H9 (cell line): Measurements from ENCODE around the gene OSBPL8. TPM values are rescaled to one million over a fixed set of nuclear protein-coding genes. Genes with fewer than 3 reads are reported as not detected.

Source experiments
- DNase-seq: peaks from one replicate; pipeline ENCODE4 v3.0.0-alpha.2; 2017
- H2AFZ ChIP-seq: one replicate; pipeline ENCODE4 v1.6.1; 2013; ENCODE audit warnings: mild to moderate bottlenecking, low read length, control low read depth, moderate library complexity
- H2AK5ac ChIP-seq: 2 replicates; pipeline ENCODE4 v1.6.1; 2013; ENCODE audit warnings: low read length, control low read depth, mixed read lengths; ENCODE audit not compliant: insufficient read length
- H2BK120ac ChIP-seq: one replicate; pipeline ENCODE4 v1.6.1; 2013; ENCODE audit warnings: low read depth, mild to moderate bottlenecking, low read length, control low read depth, inconsistent platforms; ENCODE audit not compliant: poor library complexity, severe bottlenecking
- H2BK12ac ChIP-seq: 2 replicates; pipeline ENCODE4 v1.6.1; 2013; ENCODE audit warnings: low read length, control low read depth, mixed read lengths, low read depth; ENCODE audit not compliant: insufficient read length
- H2BK15ac ChIP-seq: 2 replicates; pipeline ENCODE4 v1.6.1; 2013; ENCODE audit warnings: low read depth, low read length, control low read depth
- H2BK20ac ChIP-seq: one replicate; pipeline ENCODE4 v1.6.1; 2013; ENCODE audit warnings: low read depth, mild to moderate bottlenecking, low read length, control low read depth, inconsistent platforms; ENCODE audit not compliant: poor library complexity, severe bottlenecking
- H2BK5ac ChIP-seq: 2 replicates; pipeline ENCODE4 v1.6.1; 2013; ENCODE audit warnings: low read length, control low read depth, mixed read lengths; ENCODE audit not compliant: insufficient read length
- H3K14ac ChIP-seq: 2 replicates; pipeline ENCODE4 v1.6.1; 2013; ENCODE audit warnings: low read length, control low read depth; ENCODE audit not compliant: insufficient read depth
- H3K18ac ChIP-seq: 2 replicates; pipeline ENCODE4 v1.6.1; 2013; ENCODE audit warnings: low read depth, mild to moderate bottlenecking, mixed read lengths, low read length, control low read depth; ENCODE audit not compliant: insufficient read length
- H3K23ac ChIP-seq: 2 replicates; pipeline ENCODE4 v1.6.1; 2013; ENCODE audit warnings: low read length, control low read depth, mixed read lengths, low read depth; ENCODE audit not compliant: insufficient read length
- H3K23me2 ChIP-seq: 2 replicates; pipeline ENCODE4 v1.6.1; 2013; ENCODE audit warnings: low read depth, mild to moderate bottlenecking, mixed read lengths, low read length, control low read depth; ENCODE audit not compliant: insufficient read length, poor library complexity, severe bottlenecking
- H3K27ac ChIP-seq: 2 replicates; pipeline ENCODE4 v1.5.1; 2013; ENCODE audit warnings: low read length, control low read depth, mixed read lengths, low read depth; ENCODE audit not compliant: insufficient read length
- H3K27me3 ChIP-seq: 2 replicates; pipeline ENCODE4 v1.6.1; 2013; ENCODE audit warnings: low read length, control low read depth, inconsistent platforms; ENCODE audit not compliant: insufficient read depth
- H3K4ac ChIP-seq: 2 replicates; pipeline ENCODE4 v1.6.1; 2013; ENCODE audit warnings: low read depth, mild to moderate bottlenecking, control low read depth, inconsistent platforms, low read length, moderate library complexity
- H3K4me1 ChIP-seq: 2 replicates; pipeline ENCODE4 v1.6.1; 2013; ENCODE audit warnings: low read length, control low read depth, inconsistent platforms; ENCODE audit not compliant: insufficient read depth
- H3K4me2 ChIP-seq: 2 replicates; pipeline ENCODE4 v1.6.1; 2013; ENCODE audit warnings: low read length, control low read depth, mixed read lengths; ENCODE audit not compliant: insufficient read length, insufficient read depth
- H3K56ac ChIP-seq: 2 replicates; pipeline ENCODE4 v1.6.1; 2013; ENCODE audit warnings: low read depth, mild to moderate bottlenecking, mixed read lengths, low read length, control low read depth; ENCODE audit not compliant: insufficient read length
- H3K79me1 ChIP-seq: 2 replicates; pipeline ENCODE4 v1.6.1; 2013; ENCODE audit warnings: low read depth, mild to moderate bottlenecking, moderate library complexity, low read length, control low read depth, inconsistent platforms; ENCODE audit not compliant: insufficient read depth, poor library complexity, severe bottlenecking
- H3K79me2 ChIP-seq: 2 replicates; pipeline ENCODE4 v1.6.1; 2013; ENCODE audit warnings: low read length, control low read depth, inconsistent platforms; ENCODE audit not compliant: insufficient read depth
- H3K9ac ChIP-seq: 2 replicates; pipeline ENCODE4 v1.6.1; 2013; ENCODE audit warnings: low read length, control low read depth, mixed read lengths; ENCODE audit not compliant: insufficient read length; ENCODE audit errors: extremely low read depth
- H3K9me3 ChIP-seq: one replicate; pipeline ENCODE4 v1.6.1; 2013; ENCODE audit warnings: low read depth, low read length, inconsistent platforms; ENCODE audit not compliant: control insufficient read depth
- H3T11ph ChIP-seq: one replicate; pipeline ENCODE4 v1.6.1; 2013; ENCODE audit warnings: mild to moderate bottlenecking, low read length, control low read depth, inconsistent platforms
- H4K20me1 ChIP-seq: one replicate; pipeline ENCODE4 v1.6.1; 2013; ENCODE audit not compliant: control insufficient read depth, insufficient read length, insufficient read depth
- H4K5ac ChIP-seq: 2 replicates; pipeline ENCODE4 v1.6.1; 2013; ENCODE audit warnings: low read depth, mild to moderate bottlenecking, mixed read lengths, low read length, control low read depth; ENCODE audit not compliant: insufficient read length
- H4K8ac ChIP-seq: replicated peaks from 2 replicates; pipeline ENCODE4 v1.6.1; 2013; ENCODE audit warnings: low read length, control low read depth, mixed read lengths, low read depth; ENCODE audit not compliant: insufficient read length
- H4K91ac ChIP-seq: 2 replicates; pipeline ENCODE4 v1.6.1; 2013; ENCODE audit warnings: low read depth, mild to moderate bottlenecking, moderate library complexity, mixed read lengths, low read length, control low read depth; ENCODE audit not compliant: insufficient read length
- H3K27ac Mint-ChIP-seq, 3 experiments: 2 replicates in 2 of 3; 3 replicates in 1 of 3; pipeline ENCODE4 v1.8.0; 2020 to 2021; ENCODE audit warnings: mixed read lengths in 3 of 3, mild to moderate bottlenecking in 1 of 3, moderate library complexity in 1 of 3
- H3K27me3 Mint-ChIP-seq: 2 replicates; pipeline ENCODE4 v1.8.0; 2021; ENCODE audit warnings: low read depth, mild to moderate bottlenecking, moderate library complexity, mixed read lengths
- H3K36me3 Mint-ChIP-seq, 3 experiments: 2 replicates in 2 of 3; 3 replicates in 1 of 3; pipeline ENCODE4 v1.8.0; 2020 to 2021; ENCODE audit warnings: low read depth in 3 of 3, mixed read lengths in 3 of 3; ENCODE audit not compliant: insufficient read depth in 1 of 3
- H3K4me1 Mint-ChIP-seq, 2 experiments: 2 replicates each; pipeline ENCODE4 v1.8.0; 2020; ENCODE audit warnings: mixed read lengths in 2 of 2
- H3K4me3 Mint-ChIP-seq, 2 experiments: 2 replicates in 1 of 2; 3 replicates in 1 of 2; pipeline ENCODE4 v1.8.0; 2020 to 2021; ENCODE audit warnings: mild to moderate bottlenecking in 2 of 2, mixed read lengths in 2 of 2, moderate library complexity in 1 of 2
- H3K9me3 Mint-ChIP-seq, 2 experiments: 2 replicates in 1 of 2; 3 replicates in 1 of 2; pipeline ENCODE4 v1.8.0; 2020; ENCODE audit warnings: mild to moderate bottlenecking in 2 of 2, mixed read lengths in 2 of 2, moderate library complexity in 1 of 2
- CTCF ChIP-seq: fragments of 200-600 bp; sonication (generic); conservative IDR thresholded peaks from 3 replicates; pipeline ENCODE4 v1.8.0; 2021; ENCODE audit warnings: antibody characterized with exemption, mild to moderate bottlenecking
- WGBS: extraction: QIAGEN DNeasy Blood & Tissue Kit; methylation state at CpG from one replicate; pipeline ENCODE4 v1.1.7; 2013; ENCODE audit warnings: missing lambda C conversion rate, low lambda C conversion rate, mixed read lengths; ENCODE audit not compliant: insufficient read length; ENCODE audit errors: extremely low coverage; 5-methylcytosine and 5-hydroxymethylcytosine counted together
- total RNA-seq: library from RNA; stranded (reverse); gene quantifications from 2 replicates; pipeline ENCODE4 v1.2.1, GENCODE V29; 2021

OSBPL8 gene
- total RNA-seq, 1 experiment from 2014 or later: 61.2 TPM

GRCh38 chr12:76555797-76556196 is 3.8 kb downstream of the OSBPL8 start:
- Histone ChIP-seq H3K27me3 (no peaks in the 10 kb centered on the region), H2BK5ac (no peak overlapping the region), H2BK120ac (no peak overlapping the region), H3K27ac (no peak overlapping the region), H3K23me2 (peaks cover 4% of the 10 kb centered on the region), H3K4me1 (no peaks in the 10 kb centered on the region), H3K9ac (no peak overlapping the region), H3K14ac (no peak overlapping the region), H4K5ac (no peak overlapping the region), H4K91ac (no peak overlapping the region), H2AFZ (no peak overlapping the region), H3K56ac (no peak overlapping the region), H2BK12ac (no peak overlapping the region), H3K18ac (no peak overlapping the region), H3K23ac (no peak overlapping the region), H3K79me1 (peaks cover 6% of the 10 kb centered on the region), H2AK5ac (no peak overlapping the region), H3K9me3 (no peaks in the 10 kb centered on the region), H3K4ac (no peak overlapping the region), H3T11ph (no peak overlapping the region), H2BK15ac (no peak overlapping the region), H3K79me2 (peaks cover 10% of the 10 kb centered on the region; the same call in 1 of the 2 replicates), H2BK20ac (no peak overlapping the region), H4K8ac (no peak overlapping the region), H3K4me2 (no peak overlapping the region), H4K20me1 (no peaks in the 10 kb centered on the region)
- H3K27me3 Mint-ChIP-seq: no peaks in the 10 kb centered on the region
- H3K9me3 Mint-ChIP-seq: no peaks in the 10 kb centered on the region
- no peak overlapping the region for H3K4me3 Mint-ChIP-seq
- no peaks in the 10 kb centered on the region for H3K36me3 Mint-ChIP-seq
- no peak for TF ChIP-seq CTCF
- no peak for DNase-seq
- H3K4me1 Mint-ChIP-seq: peaks cover 19 to 29% of the 10 kb centered on the region in 2 experiments
- WGBS: no CpG with 5 or more reads among the region's 2 CpGs
- 0 out of 7 replicates have a peak overlapping the region, but pooled peaks of 1 of the 3 experiments have one; percentile 8 for H3K27ac Mint-ChIP-seq
